Activated gamma-delta T cell treated with anti-CD3 and anti-CD28 coated beads, Interleukin-2, amount 50 U/mL, for 16 hours (primary cell): Measurements from ENCODE around the gene SLAMF9.
"Not testable (repeated sequence)": the region's sequence is repeated elsewhere in the genome, so short reads cannot be mapped to it uniquely, and the experiment has no call there.

Experiments used
- DNase-seq: peaks from one replicate; pipeline ENCODE4 v3.0.0-alpha.2; 2020; ENCODE audit warnings: low read depth

Gene SLAMF9

GRCh38 chr1:159920202-159920601 lies 33.8 kb downstream of the SLAMF9 start:
- DNase-seq: no peak

GRCh38 chr1:159919236-159919865 lies 34.7 kb downstream of the SLAMF9 start:
- DNase-seq: no peak

- DNase-seq: no peak
Observed at GRCh38 chr1:159918352-159919200, 35.5 kb downstream of the SLAMF9 start.

- DNase-seq: no peak
Observed at GRCh38 chr1:159917533-159918351, 36.3 kb downstream of the SLAMF9 start.

- no peak for DNase-seq
Observed at GRCh38 chr1:159916242-159917051, 37.6 kb downstream of the SLAMF9 start.

GRCh38 chr1:159915571-159916241 lies 38.3 kb downstream of the SLAMF9 start:
- no peak for DNase-seq

- DNase-seq: no peak
Observed at GRCh38 chr1:159914252-159915018, 39.6 kb downstream of the SLAMF9 start.

GRCh38 chr1:159913451-159914192 lies 40.4 kb downstream of the SLAMF9 start:
- DNase-seq: no peak

- DNase-seq: no peak
Observed at GRCh38 chr1:159911326-159912070, 42.5 kb downstream of the SLAMF9 start.

- DNase-seq: no peak
Observed at GRCh38 chr1:159908031-159908940, 45.8 kb downstream of the SLAMF9 start.

- DNase-seq: no peak
Observed at GRCh38 chr1:159906960-159907359, 47.1 kb downstream of the SLAMF9 start.

GRCh38 chr1:159904036-159904435 lies 50.0 kb downstream of the SLAMF9 start:
- DNase-seq: not testable (repeated sequence)

- no peak for DNase-seq
Observed at GRCh38 chr1:159902541-159902940, 51.5 kb downstream of the SLAMF9 start.
